ENCODE measurements around the gene MYCN. TPM values are rescaled to one million over a fixed set of nuclear protein-coding genes. Genes with fewer than 3 reads are reported as not detected.
A peak's percentile ranks its signal among the peaks of the same experiment; 100 is the strongest.

Gene MYCN
- total RNA-seq, 3 donors from 2014 or later, result 0.40 to 0.60 (median 0.40) TPM

- Mint-ChIP-seq H3K27me3 (ENCODE audit: low read depth) (no peaks in the 10 kb centered on the region), H3K4me3 (no peak overlapping the region), H3K4me1 (ENCODE audit: low read depth) (peaks cover 38% of the 10 kb centered on the region), H3K36me3 (ENCODE audit: insufficient read depth) (no peaks in the 10 kb centered on the region), H3K9me3 (no peaks in the 10 kb centered on the region)
- ATAC-seq, result no peak
- no peak for DNase-seq
Measured at GRCh38 chr2:15963977-15964670, 23.8 kb downstream of the MYCN start.

- Mint-ChIP-seq H3K4me3 (no peak overlapping the region), H3K36me3 (ENCODE audit: insufficient read depth) (no peaks in the 10 kb centered on the region), H3K9me3 (no peaks in the 10 kb centered on the region)
Measured at GRCh38 chr2:15964936-15965563, 24.7 kb downstream of the MYCN start.

GRCh38 chr2:15965564-15966019 lies 25.2 kb downstream of the MYCN start:
- DNase-seq, result peak; percentile 52
- peak overlapping the region; percentile 42 for H3K4me3 Mint-ChIP-seq
- H3K36me3 Mint-ChIP-seq (ENCODE audit: insufficient read depth), result no peaks in the 10 kb centered on the region
- no peaks in the 10 kb centered on the region for H3K9me3 Mint-ChIP-seq
- peaks cover 44% of the 10 kb centered on the region for H3K4me1 Mint-ChIP-seq (ENCODE audit: low read depth)
- ATAC-seq, result peak; percentile 58 to 60
- no peaks in the 10 kb centered on the region for H3K27me3 Mint-ChIP-seq (ENCODE audit: low read depth)

More at GRCh38 chr2:15964936-15965563, 24.7 kb downstream of the MYCN start:
- DNase-seq, result no peak
- Mint-ChIP-seq H3K27me3 (ENCODE audit: low read depth) (no peaks in the 10 kb centered on the region), H3K4me1 (ENCODE audit: low read depth) (peaks cover 44% of the 10 kb centered on the region)
- no peak for ATAC-seq

GRCh38 chr2:15967415-15968279 lies 27.3 kb downstream of the MYCN start:
- Mint-ChIP-seq H3K9me3 (no peaks in the 10 kb centered on the region), H3K4me1 (ENCODE audit: low read depth) (peaks cover 44% of the 10 kb centered on the region), H3K4me3 (no peak overlapping the region), H3K36me3 (ENCODE audit: insufficient read depth) (no peaks in the 10 kb centered on the region), H3K27me3 (ENCODE audit: low read depth) (no peaks in the 10 kb centered on the region)
- DNase-seq (no peak), ATAC-seq (no peak)

GRCh38 chr2:15968280-15969178 lies 28.2 kb downstream of the MYCN start:
- Mint-ChIP-seq H3K9me3 (no peaks in the 10 kb centered on the region), H3K4me3 (no peak overlapping the region), H3K36me3 (ENCODE audit: insufficient read depth) (no peaks in the 10 kb centered on the region), H3K4me1 (ENCODE audit: low read depth) (peaks cover 45% of the 10 kb centered on the region), H3K27me3 (ENCODE audit: low read depth) (no peaks in the 10 kb centered on the region)
- DNase-seq, result no peak
- ATAC-seq, result peak; percentile 60 to 65

GRCh38 chr2:15969214-15969613 lies 28.9 kb downstream of the MYCN start:
- no peaks in the 10 kb centered on the region for H3K27me3 Mint-ChIP-seq (ENCODE audit: low read depth)
- no peak for DNase-seq
- no peak overlapping the region for H3K4me3 Mint-ChIP-seq
- H3K36me3 Mint-ChIP-seq (ENCODE audit: insufficient read depth), result no peaks in the 10 kb centered on the region
- H3K4me1 Mint-ChIP-seq (ENCODE audit: low read depth), result peaks cover 47% of the 10 kb centered on the region
- H3K9me3 Mint-ChIP-seq, result no peaks in the 10 kb centered on the region
- ATAC-seq, result no peak

GRCh38 chr2:15970701-15971100 lies 30.4 kb downstream of the MYCN start:
- ATAC-seq (no peak), DNase-seq (no peak)
- Mint-ChIP-seq H3K4me3 (no peak overlapping the region), H3K9me3 (no peaks in the 10 kb centered on the region), H3K36me3 (ENCODE audit: insufficient read depth) (no peaks in the 10 kb centered on the region), H3K4me1 (ENCODE audit: low read depth) (peaks cover 38% of the 10 kb centered on the region), H3K27me3 (ENCODE audit: low read depth) (no peaks in the 10 kb centered on the region)

GRCh38 chr2:15971351-15971750 lies 31.0 kb downstream of the MYCN start:
- H3K27me3 Mint-ChIP-seq (ENCODE audit: low read depth), result no peaks in the 10 kb centered on the region
- no peak for ATAC-seq
- H3K36me3 Mint-ChIP-seq (ENCODE audit: insufficient read depth), result no peaks in the 10 kb centered on the region
- peaks cover 31% of the 10 kb centered on the region for H3K4me1 Mint-ChIP-seq (ENCODE audit: low read depth)
- H3K4me3 Mint-ChIP-seq, result no peak overlapping the region
- H3K9me3 Mint-ChIP-seq, result no peaks in the 10 kb centered on the region
- no peak for DNase-seq

- Mint-ChIP-seq H3K4me3 (no peak overlapping the region), H3K27me3 (ENCODE audit: low read depth) (no peaks in the 10 kb centered on the region), H3K36me3 (ENCODE audit: insufficient read depth) (no peaks in the 10 kb centered on the region), H3K4me1 (ENCODE audit: low read depth) (peaks cover 28% of the 10 kb centered on the region), H3K9me3 (no peaks in the 10 kb centered on the region)
- ATAC-seq (no peak), DNase-seq (no peak)
Measured at GRCh38 chr2:15971831-15972522, 31.6 kb downstream of the MYCN start.

GRCh38 chr2:15973481-15974401 lies 33.4 kb downstream of the MYCN start:
- Mint-ChIP-seq H3K4me1 (ENCODE audit: low read depth) (peaks cover 13% of the 10 kb centered on the region), H3K9me3 (no peaks in the 10 kb centered on the region), H3K4me3 (no peak overlapping the region), H3K27me3 (ENCODE audit: low read depth) (no peaks in the 10 kb centered on the region), H3K36me3 (ENCODE audit: insufficient read depth) (no peaks in the 10 kb centered on the region)
- ATAC-seq, result peak in 1 of 2 donors; percentile 62
- no peak for DNase-seq

- Mint-ChIP-seq H3K4me1 (ENCODE audit: low read depth) (peaks cover 3% of the 10 kb centered on the region), H3K27me3 (ENCODE audit: low read depth) (no peaks in the 10 kb centered on the region), H3K9me3 (no peaks in the 10 kb centered on the region), H3K4me3 (no peak overlapping the region), H3K36me3 (ENCODE audit: insufficient read depth) (no peaks in the 10 kb centered on the region)
- no peak for ATAC-seq
- no peak for DNase-seq
Measured at GRCh38 chr2:15974565-15975260, 34.4 kb downstream of the MYCN start.

GRCh38 chr2:15975261-15975600 lies 34.9 kb downstream of the MYCN start:
- no peak overlapping the region for H3K4me3 Mint-ChIP-seq
- ATAC-seq, result no peak
- no peaks in the 10 kb centered on the region for H3K27me3 Mint-ChIP-seq (ENCODE audit: low read depth)
- no peak for DNase-seq
- H3K36me3 Mint-ChIP-seq (ENCODE audit: insufficient read depth), result no peaks in the 10 kb centered on the region
- H3K4me1 Mint-ChIP-seq (ENCODE audit: low read depth), result peaks cover 3% of the 10 kb centered on the region
- H3K9me3 Mint-ChIP-seq, result no peaks in the 10 kb centered on the region
